Smooth muscle cell (in vitro differentiated cells): ENCODE data around the gene TRPM3. TPM values are rescaled to one million over a fixed set of nuclear protein-coding genes. Genes with fewer than 3 reads are reported as not detected.
A peak's percentile ranks its signal among the peaks of the same experiment; 100 is the strongest.

Experiments used
- DNase-seq: peaks from one replicate; lab custom pipeline; 2025; ENCODE audit not compliant: unreplicated experiment; lab: John Stamatoyannopoulos, UW
- H2AFZ ChIP-seq: fragments of 200-600 bp; sonication (generic); 2 replicates; pipeline ENCODE4 v1.6.0; 2016; ENCODE audit warnings: antibody characterized with exemption, low read depth, mild to moderate bottlenecking
- H3F3A ChIP-seq: fragments of 200-600 bp; sonication (generic); 2 replicates; pipeline ENCODE4 v1.6.0; 2017; ENCODE audit warnings: antibody characterized with exemption, low read depth
- H3K27ac ChIP-seq: fragments of 200-600 bp; sonication (generic); 2 replicates; pipeline ENCODE4 v1.5.1; 2016; ENCODE audit warnings: low read depth, mild to moderate bottlenecking
- H3K27me3 ChIP-seq: fragments of 200-600 bp; sonication (generic); 2 replicates; pipeline ENCODE4 v1.6.1; 2016; ENCODE audit warnings: low read depth, mild to moderate bottlenecking
- H3K36me3 ChIP-seq: fragments of 200-600 bp; sonication (generic); 2 replicates; pipeline ENCODE4 v1.5.1; 2016; ENCODE audit warnings: low read depth
- H3K4me1 ChIP-seq: fragments of 200-600 bp; sonication (generic); 2 replicates; pipeline ENCODE4 v1.5.1; 2016; ENCODE audit warnings: low read depth
- H3K4me2 ChIP-seq: fragments of 200-600 bp; sonication (generic); 2 replicates; pipeline ENCODE4 v1.6.0; 2016; ENCODE audit warnings: mild to moderate bottlenecking
- H3K4me3 ChIP-seq: fragments of 200-600 bp; sonication (generic); 2 replicates; pipeline ENCODE4 v1.5.1; 2016; ENCODE audit warnings: mild to moderate bottlenecking
- H3K79me2 ChIP-seq: fragments of 200-600 bp; sonication (generic); 2 replicates; pipeline ENCODE4 v1.6.0; 2016; ENCODE audit warnings: low read depth, mild to moderate bottlenecking
- H3K9ac ChIP-seq: fragments of 200-600 bp; sonication (generic); 2 replicates; pipeline ENCODE4 v1.6.0; 2016; ENCODE audit warnings: low read depth
- H3K9me3 ChIP-seq: fragments of 200-600 bp; sonication (generic); replicated peaks from 2 replicates; pipeline ENCODE4 v1.5.1; 2016; ENCODE audit warnings: low read depth
- H4K20me1 ChIP-seq: fragments of 200-600 bp; sonication (generic); 2 replicates; pipeline ENCODE4 v1.6.0; 2016; ENCODE audit warnings: low read depth
- CTCF ChIP-seq: fragments of 200-600 bp; sonication (generic); IDR thresholded peaks from 2 replicates; pipeline ENCODE4 v1.5.1; 2017; ENCODE audit warnings: borderline replicate concordance, mild to moderate bottlenecking, antibody characterized with exemption; ENCODE audit not compliant: insufficient read depth, poor library complexity, severe bottlenecking
- WGBS: methylation state at CpG from one replicate; pipeline ENCODE4 v1.1.7; 2016; ENCODE audit warnings: low lambda C conversion rate; 5-methylcytosine and 5-hydroxymethylcytosine counted together
- polyA plus RNA-seq: library from polyadenylated mRNA; unstranded; fragments of >200 nt; fragmentation: Nextera tagmentation; extraction: Ambion mirVana; gene quantifications from 2 replicates; pipeline ENCODE4 v1.2.1, GENCODE V29; 2016
- total RNA-seq: library from RNA; depleted of rRNA; stranded (reverse); fragments of >200 nt; gene quantifications from 2 replicates; pipeline ENCODE4 v1.2.3, GENCODE V29; 2014

TRPM3 gene
- total and polyA plus RNA-seq, 2 experiments from 2014 or later, result not detected

DNA sequence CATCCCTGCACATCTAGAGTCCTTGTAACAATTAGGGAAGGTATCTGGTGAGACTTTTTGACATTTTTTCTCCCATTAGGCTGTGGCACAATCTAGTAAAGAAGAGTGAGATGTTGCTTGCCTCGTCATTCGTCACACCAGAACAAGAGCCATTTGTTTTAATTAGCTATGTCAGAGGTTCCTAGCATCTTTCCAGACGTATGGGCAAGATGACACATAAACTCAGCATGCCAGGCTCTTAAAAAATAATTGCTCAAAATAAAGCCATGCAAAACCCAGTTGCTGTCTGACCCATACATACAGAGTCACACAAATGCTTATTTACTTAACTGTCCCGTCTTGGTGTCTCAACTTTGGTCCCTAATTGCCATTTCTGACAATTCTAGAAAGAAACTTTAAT is 125.9 kb downstream of the TRPM3 start:
- no peak overlapping the region for H2AFZ ChIP-seq
- no peak for TF ChIP-seq CTCF
- peaks cover 6% of the 10 kb centered on the region for H3K4me1 ChIP-seq
- H3K27me3 ChIP-seq, result no peaks in the 10 kb centered on the region
- H3K36me3 ChIP-seq, result no peaks in the 10 kb centered on the region
- no peaks in the 10 kb centered on the region for H3K79me2 ChIP-seq
- no peaks in the 10 kb centered on the region for H3K9me3 ChIP-seq
- H3K9ac ChIP-seq, result no peak overlapping the region
- peak overlapping the region; percentile 35 for H3K27ac ChIP-seq
- no peaks in the 10 kb centered on the region for H4K20me1 ChIP-seq
- no peak overlapping the region for H3K4me3 ChIP-seq
- H3K4me2 ChIP-seq, result no peak overlapping the region
- DNase-seq, result no peak
- H3F3A ChIP-seq, result no peaks in the 10 kb centered on the region
- 27% methylated on average over 4 of the region's 4 CpGs for WGBS

DNA sequence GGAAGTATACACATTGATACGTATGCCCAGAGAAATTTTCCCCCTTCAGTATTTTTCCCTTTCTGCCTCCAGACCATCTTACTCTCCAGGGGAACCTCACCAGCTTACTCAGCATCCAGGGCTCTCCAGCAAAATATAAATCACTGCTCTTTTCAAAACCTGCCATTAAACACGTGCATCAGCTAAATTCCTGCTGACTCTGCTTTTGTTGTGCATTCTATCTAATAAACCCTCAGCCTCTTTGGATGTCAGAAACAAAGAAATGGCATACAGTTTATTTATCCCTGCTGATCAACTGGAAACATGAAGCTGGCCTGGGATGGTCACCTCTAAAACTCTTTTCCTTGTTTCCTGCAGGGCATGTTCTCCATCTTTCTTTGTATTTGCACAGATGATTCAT is 126.8 kb downstream of the TRPM3 start:
- Histone ChIP-seq H3K79me2 (no peaks in the 10 kb centered on the region), H3K36me3 (no peaks in the 10 kb centered on the region), H3K9me3 (no peaks in the 10 kb centered on the region), H4K20me1 (no peaks in the 10 kb centered on the region), H3K4me2 (no peak overlapping the region), H3K4me3 (no peak overlapping the region), H3K27me3 (no peaks in the 10 kb centered on the region), H3F3A (no peaks in the 10 kb centered on the region), H3K27ac (no peak overlapping the region), H3K4me1 (peaks cover 8% of the 10 kb centered on the region), H3K9ac (no peak overlapping the region), H2AFZ (no peak overlapping the region)
- DNase-seq, result no peak
- WGBS, result 64% methylated on average over 2 of the region's 2 CpGs
- no peak for TF ChIP-seq CTCF

DNA sequence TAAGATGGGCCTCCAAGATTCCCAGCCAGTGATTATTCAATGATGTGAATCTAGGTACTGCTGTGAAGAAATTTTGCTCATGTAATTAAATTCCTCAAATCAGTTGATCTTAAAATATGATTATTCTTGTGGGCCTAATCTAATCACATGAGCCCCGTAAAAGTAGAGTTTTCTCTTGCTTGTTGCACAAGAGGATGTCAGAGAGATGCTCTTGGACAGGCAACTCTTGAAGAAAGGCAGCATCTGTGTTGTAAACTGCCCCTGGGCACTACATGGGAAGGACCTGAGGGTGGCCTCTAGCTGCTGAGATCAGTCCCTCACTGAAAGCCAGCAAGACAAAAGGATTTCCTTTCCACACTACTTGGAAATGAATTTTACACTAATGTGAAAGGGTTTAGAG is 132.9 kb downstream of the TRPM3 start:
- H3F3A ChIP-seq, result no peaks in the 10 kb centered on the region
- WGBS, result 70% methylated on average over 1 of the region's 1 CpG
- no peaks in the 10 kb centered on the region for H3K27me3 ChIP-seq
- H3K9ac ChIP-seq, result no peak overlapping the region
- no peak overlapping the region for H3K4me3 ChIP-seq
- H3K4me2 ChIP-seq, result peak overlapping the region; percentile 40
- no peaks in the 10 kb centered on the region for H3K79me2 ChIP-seq
- TF ChIP-seq CTCF, result no peak
- no peak overlapping the region for H2AFZ ChIP-seq
- DNase-seq, result no peak
- H4K20me1 ChIP-seq, result no peaks in the 10 kb centered on the region
- no peaks in the 10 kb centered on the region for H3K36me3 ChIP-seq
- peaks cover 16% of the 10 kb centered on the region for H3K4me1 ChIP-seq
- peak overlapping the region; percentile 48 for H3K27ac ChIP-seq
- H3K9me3 ChIP-seq, result no peaks in the 10 kb centered on the region

GRCh38 chr9:70987986-70988385 is 133.4 kb downstream of the TRPM3 start:
- Histone ChIP-seq H3K4me1 (peaks cover 16% of the 10 kb centered on the region), H3K9ac (no peak overlapping the region), H3K4me3 (no peak overlapping the region), H3F3A (no peaks in the 10 kb centered on the region), H3K27ac (peak overlapping the region; percentile 48), H2AFZ (no peak overlapping the region), H3K27me3 (no peaks in the 10 kb centered on the region), H3K9me3 (no peaks in the 10 kb centered on the region), H3K4me2 (peak overlapping the region; percentile 40), H4K20me1 (no peaks in the 10 kb centered on the region), H3K36me3 (no peaks in the 10 kb centered on the region), H3K79me2 (no peaks in the 10 kb centered on the region)
- DNase-seq, result no peak
- 21% methylated on average over 1 of the region's 1 CpG for WGBS
- no peak for TF ChIP-seq CTCF
